ENCODE data around the gene CASP8. TPM values are rescaled to one million over a fixed set of nuclear protein-coding genes. Genes with fewer than 3 reads are reported as not detected.

Gene CASP8
- total and polyA plus RNA-seq, 2 of the 13 experiments (the other 11 are each of a cell fraction or from before 2014, with no cell fraction given), result 25.0 to 52.8 TPM

GRCh38 chr2:201257956-201258665 is 2.2 kb upstream of the CASP8 start (continued):
- TF ChIP-seq MYC (CRISPR knock-in tag; IDR thresholded peaks at IDR 0.05; ENCODE audit: borderline replicate concordance), result peak; percentile 87; the same call in 1 of the 2 replicates
- peak; percentile 63; the same call in 1 of the 2 replicates for TF ChIP-seq ZNF253 (CRISPR knock-in tag; IDR thresholded peaks at IDR 0.05; ENCODE audit: borderline replicate concordance)
- TF ChIP-seq DMAP1 (CRISPR knock-in tag; IDR thresholded peaks at IDR 0.05), result peak; percentile 75
- no peak for TF ChIP-seq ZNF839 (CRISPR knock-in tag; IDR thresholded peaks at IDR 0.05; ENCODE audit: borderline replicate concordance)
- TF ChIP-seq MTA3 (CRISPR knock-in tag; IDR thresholded peaks at IDR 0.05), result no peak
- TF ChIP-seq CEBPZ (IDR thresholded peaks at IDR 0.05; ENCODE audit: low read length), result no peak
- peak; percentile 63 for TF ChIP-seq DRAP1 (CRISPR knock-in tag; IDR thresholded peaks at IDR 0.05)
- TF ChIP-seq ZMYM3 (CRISPR knock-in tag; IDR thresholded peaks at IDR 0.05), result 0 out of 2 replicates have a peak, but pooled peaks have one; percentile 41
- TF ChIP-seq ZNF615 (CRISPR knock-in tag; IDR thresholded peaks at IDR 0.05; ENCODE audit: borderline replicate concordance), result no peak
- peak; percentile 98 for TF ChIP-seq MAX (IDR thresholded peaks at IDR 0.05)
- no peak for TF ChIP-seq NPAS2 (CRISPR knock-in tag; IDR thresholded peaks at IDR 0.05; ENCODE audit: borderline replicate concordance)
- peak; percentile 48 to 55; a peak in 3 of 4 replicates for TF ChIP-seq POLR2A (IDR thresholded peaks at IDR 0.05; ENCODE audit: insufficient read depth in 1 of 2, low read depth in 2 of 2, low read length in 2 of 2)
- TF ChIP-seq PAF1 (CRISPR knock-in tag; IDR thresholded peaks at IDR 0.05), result no peak; the same call in 1 of the 2 replicates
- TF ChIP-seq PRMT3 (CRISPR knock-in tag; IDR thresholded peaks at IDR 0.05; ENCODE audit: borderline replicate concordance, low read depth), result no peak
- peak; percentile 48; the same call in 1 of the 2 replicates for TF ChIP-seq PHF8 (CRISPR knock-in tag; IDR thresholded peaks at IDR 0.05)
- no peak for TF ChIP-seq GPN1 (CRISPR knock-in tag; IDR thresholded peaks at IDR 0.05; ENCODE audit: borderline replicate concordance)
- TF ChIP-seq ZNF720 (CRISPR knock-in tag; IDR thresholded peaks at IDR 0.05), result no peak
- no peak for TF ChIP-seq CHD2 (IDR thresholded peaks at IDR 0.05; ENCODE audit: low read depth, low read length)
- no peak for TF ChIP-seq ATF7-NPFF (CRISPR knock-in tag; IDR thresholded peaks at IDR 0.05; ENCODE audit: low read depth)
- TF ChIP-seq ZNF430 (CRISPR knock-in tag; IDR thresholded peaks at IDR 0.05), result peak; percentile 52; the same call in 1 of the 2 replicates
- TF ChIP-seq HHEX (CRISPR knock-in tag; IDR thresholded peaks at IDR 0.05), result no peak
- TF ChIP-seq ZNF232 (CRISPR knock-in tag; IDR thresholded peaks at IDR 0.05; ENCODE audit: borderline replicate concordance), result no peak
- TF ChIP-seq SSRP1 (CRISPR knock-in tag; IDR thresholded peaks at IDR 0.05), result peak; percentile 56; the same call in 1 of the 2 replicates
- peak; percentile 56 for TF ChIP-seq ZNF274 (CRISPR knock-in tag; IDR thresholded peaks at IDR 0.05)
- peak; percentile 42; the same call in 1 of the 2 replicates for TF ChIP-seq ZNF292 (CRISPR knock-in tag; IDR thresholded peaks at IDR 0.05; ENCODE audit: borderline replicate concordance, low read depth)
- no peak for TF ChIP-seq ZNF121 (CRISPR knock-in tag; IDR thresholded peaks at IDR 0.05)
- peak; percentile 44; the same call in 1 of the 2 replicates for TF ChIP-seq BHLHE40 (IDR thresholded peaks at IDR 0.05; ENCODE audit: low read length)
- TF ChIP-seq KMT2A (CRISPR knock-in tag; IDR thresholded peaks at IDR 0.05), result peak; percentile 23; the same call in 1 of the 2 replicates
- no peak for TF ChIP-seq GTF3A (CRISPR knock-in tag; conservative IDR thresholded peaks at IDR 0.05)

Data from HepG2 (cell line).